Stimulated activated memory B cell treated with anti-CD40 and anti-IgM and Interleukin-4, amounts not matched to agents 10 μg/mL and 1 μg/mL and 100 μg/mL, for 72 hours (primary cell): ENCODE results near the gene FBXW2.

Experiments used
- ATAC-seq: fragments of 150-1000 bp; cut with Tn5 transposase; 2 replicates; pipeline ENCODE4 v1.10.0; 2021
- H3K27ac Mint-ChIP-seq: one replicate; pipeline ENCODE4 v1.8.0; 2022; ENCODE audit warnings: mild to moderate bottlenecking, mixed read lengths
- H3K27me3 Mint-ChIP-seq: one replicate; pipeline ENCODE4 v1.8.0; 2022; ENCODE audit warnings: mixed read lengths
- H3K36me3 Mint-ChIP-seq: one replicate; pipeline ENCODE4 v1.8.0; 2022; ENCODE audit warnings: mixed read lengths
- H3K4me1 Mint-ChIP-seq: one replicate; pipeline ENCODE4 v1.8.0; 2022; ENCODE audit warnings: mixed read lengths
- H3K4me3 Mint-ChIP-seq: one replicate; pipeline ENCODE4 v1.8.0; 2022; ENCODE audit warnings: mild to moderate bottlenecking, moderate library complexity, mixed read lengths
- H3K9me3 Mint-ChIP-seq: one replicate; pipeline ENCODE4 v1.8.0; 2022; ENCODE audit warnings: mixed read lengths

Gene FBXW2, protein sequence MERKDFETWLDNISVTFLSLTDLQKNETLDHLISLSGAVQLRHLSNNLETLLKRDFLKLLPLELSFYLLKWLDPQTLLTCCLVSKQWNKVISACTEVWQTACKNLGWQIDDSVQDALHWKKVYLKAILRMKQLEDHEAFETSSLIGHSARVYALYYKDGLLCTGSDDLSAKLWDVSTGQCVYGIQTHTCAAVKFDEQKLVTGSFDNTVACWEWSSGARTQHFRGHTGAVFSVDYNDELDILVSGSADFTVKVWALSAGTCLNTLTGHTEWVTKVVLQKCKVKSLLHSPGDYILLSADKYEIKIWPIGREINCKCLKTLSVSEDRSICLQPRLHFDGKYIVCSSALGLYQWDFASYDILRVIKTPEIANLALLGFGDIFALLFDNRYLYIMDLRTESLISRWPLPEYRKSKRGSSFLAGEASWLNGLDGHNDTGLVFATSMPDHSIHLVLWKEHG

GRCh38 chr9:120792898-120793765 is at the start of gene FBXW2:
FBXW2 (minus strand) TSS chr9:120793416; CDS start chr9:120788258, 5,158 bp downstream.
- peaks cover 16% of the 10 kb centered on the region for H3K36me3 Mint-ChIP-seq
- H3K4me1 Mint-ChIP-seq, result peaks cover 47% of the 10 kb centered on the region
- ATAC-seq, result peak; percentile 97
- H3K27me3 Mint-ChIP-seq, result no peaks in the 10 kb centered on the region
- H3K4me3 Mint-ChIP-seq, result peak within 1 kb of the TSS; percentile 97
- H3K27ac Mint-ChIP-seq, result peak within 1 kb of the TSS; percentile 85
- no peaks in the 10 kb centered on the region for H3K9me3 Mint-ChIP-seq

GRCh38 chr9:120841930-120842684 is 48.9 kb upstream of the FBXW2 start:
- peak overlapping the region; percentile 98 for H3K4me3 Mint-ChIP-seq
- peaks cover 44% of the 10 kb centered on the region for H3K36me3 Mint-ChIP-seq
- H3K27me3 Mint-ChIP-seq, result no peaks in the 10 kb centered on the region
- peaks cover 73% of the 10 kb centered on the region for H3K4me1 Mint-ChIP-seq
- peak; percentile 4 for ATAC-seq
- H3K9me3 Mint-ChIP-seq, result no peaks in the 10 kb centered on the region
- H3K27ac Mint-ChIP-seq, result peak overlapping the region; percentile 100

GRCh38 chr9:120839146-120839545 is 45.9 kb upstream of the FBXW2 start:
- ATAC-seq, result no peak
- Mint-ChIP-seq H3K4me3 (no peak overlapping the region), H3K36me3 (peaks cover 48% of the 10 kb centered on the region), H3K27me3 (no peaks in the 10 kb centered on the region), H3K4me1 (peaks cover 53% of the 10 kb centered on the region), H3K9me3 (no peaks in the 10 kb centered on the region), H3K27ac (no peak overlapping the region)

GRCh38 chr9:120837921-120838320 is 44.7 kb upstream of the FBXW2 start:
- Mint-ChIP-seq H3K36me3 (peaks cover 54% of the 10 kb centered on the region), H3K4me1 (peaks cover 41% of the 10 kb centered on the region), H3K4me3 (no peak overlapping the region), H3K27me3 (no peaks in the 10 kb centered on the region), H3K27ac (peak overlapping the region; percentile 23), H3K9me3 (no peaks in the 10 kb centered on the region)
- ATAC-seq, result no peak

- peaks cover 11% of the 10 kb centered on the region for H3K4me1 Mint-ChIP-seq
- peaks cover 71% of the 10 kb centered on the region for H3K36me3 Mint-ChIP-seq
- no peak overlapping the region for H3K27ac Mint-ChIP-seq
- H3K27me3 Mint-ChIP-seq, result no peaks in the 10 kb centered on the region
- no peak for ATAC-seq
- H3K4me3 Mint-ChIP-seq, result no peak overlapping the region
- no peaks in the 10 kb centered on the region for H3K9me3 Mint-ChIP-seq
Measured at GRCh38 chr9:120833325-120833724, 40.1 kb upstream of the FBXW2 start.

DNA sequence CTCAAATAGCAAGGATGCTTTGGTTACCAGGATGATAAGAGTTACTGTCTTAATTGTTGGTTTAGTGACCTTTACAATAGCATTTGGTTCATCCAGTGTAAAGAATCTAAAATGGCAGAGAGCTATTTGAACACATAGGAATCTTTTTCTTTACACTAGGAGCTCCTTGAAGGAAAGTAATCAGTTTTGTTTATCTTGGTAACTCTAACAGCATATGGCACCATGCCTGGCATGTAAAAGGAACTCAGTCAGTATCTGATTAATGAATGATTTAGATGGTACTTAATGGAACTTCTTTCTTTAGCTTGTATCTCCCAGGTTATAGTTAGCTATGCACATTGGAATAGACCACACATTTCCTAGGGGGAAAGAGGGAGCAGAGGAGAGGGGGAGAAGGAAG is 39.6 kb upstream of the FBXW2 start:
- Mint-ChIP-seq H3K27ac (no peak overlapping the region), H3K4me3 (no peak overlapping the region), H3K9me3 (no peaks in the 10 kb centered on the region), H3K36me3 (peaks cover 69% of the 10 kb centered on the region), H3K4me1 (peaks cover 9% of the 10 kb centered on the region), H3K27me3 (no peaks in the 10 kb centered on the region)
- no peak for ATAC-seq

- Mint-ChIP-seq H3K4me3 (no peak overlapping the region), H3K4me1 (no peaks in the 10 kb centered on the region), H3K27me3 (no peaks in the 10 kb centered on the region), H3K36me3 (peaks cover 73% of the 10 kb centered on the region), H3K9me3 (no peaks in the 10 kb centered on the region), H3K27ac (no peak overlapping the region)
- ATAC-seq, result no peak
Measured at GRCh38 chr9:120830865-120831264, 37.6 kb upstream of the FBXW2 start.

GRCh38 chr9:120830151-120830550 is 36.9 kb upstream of the FBXW2 start:
- Mint-ChIP-seq H3K36me3 (peaks cover 75% of the 10 kb centered on the region), H3K27me3 (no peaks in the 10 kb centered on the region), H3K9me3 (no peaks in the 10 kb centered on the region), H3K4me1 (no peaks in the 10 kb centered on the region), H3K27ac (no peak overlapping the region), H3K4me3 (no peak overlapping the region)
- no peak for ATAC-seq

DNA sequence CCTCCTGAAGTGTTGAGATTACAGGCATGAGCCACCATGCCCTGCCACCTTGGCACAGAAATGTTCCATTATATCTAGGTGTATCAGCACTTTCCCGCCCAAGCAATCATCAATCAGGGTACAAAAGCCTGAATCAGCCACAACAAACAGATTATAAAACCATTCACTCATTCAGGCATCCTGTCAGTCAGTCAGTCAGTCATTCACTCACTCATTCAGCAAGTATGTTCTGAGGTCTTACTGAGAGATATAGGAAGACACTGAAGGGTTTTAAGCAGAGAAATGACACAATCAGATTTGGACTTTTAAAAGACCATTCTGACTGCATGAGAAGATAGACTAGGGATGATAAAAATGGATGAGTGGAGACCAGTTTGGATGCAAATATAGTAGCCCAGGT is 36.4 kb upstream of the FBXW2 start:
- Mint-ChIP-seq H3K9me3 (no peaks in the 10 kb centered on the region), H3K36me3 (peaks cover 76% of the 10 kb centered on the region), H3K27ac (no peak overlapping the region), H3K4me1 (no peaks in the 10 kb centered on the region), H3K27me3 (no peaks in the 10 kb centered on the region), H3K4me3 (no peak overlapping the region)
- ATAC-seq, result no peak

DNA sequence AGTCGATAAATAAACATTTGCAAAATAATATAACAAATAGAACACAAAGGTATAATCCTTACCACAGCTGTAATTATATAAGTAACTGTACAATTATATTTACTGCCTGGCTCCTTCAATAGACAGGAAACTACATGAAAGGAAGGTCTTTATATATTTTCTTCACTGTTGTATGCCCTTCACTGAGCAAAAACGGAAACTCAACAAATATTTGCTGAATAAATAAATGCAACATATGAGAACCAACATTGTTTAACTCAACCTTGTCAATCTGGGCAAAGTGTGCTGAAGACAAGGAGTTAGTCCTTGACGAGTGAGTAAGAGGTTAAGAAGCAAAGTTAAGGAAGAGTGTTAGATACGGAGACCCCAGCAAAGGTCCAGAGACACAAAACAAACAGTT is 26.9 kb upstream of the FBXW2 start:
- H3K9me3 Mint-ChIP-seq, result no peaks in the 10 kb centered on the region
- H3K27me3 Mint-ChIP-seq, result no peaks in the 10 kb centered on the region
- H3K4me1 Mint-ChIP-seq, result no peaks in the 10 kb centered on the region
- H3K36me3 Mint-ChIP-seq, result peaks cover 80% of the 10 kb centered on the region
- no peak overlapping the region for H3K4me3 Mint-ChIP-seq
- H3K27ac Mint-ChIP-seq, result no peak overlapping the region
- ATAC-seq, result no peak

DNA sequence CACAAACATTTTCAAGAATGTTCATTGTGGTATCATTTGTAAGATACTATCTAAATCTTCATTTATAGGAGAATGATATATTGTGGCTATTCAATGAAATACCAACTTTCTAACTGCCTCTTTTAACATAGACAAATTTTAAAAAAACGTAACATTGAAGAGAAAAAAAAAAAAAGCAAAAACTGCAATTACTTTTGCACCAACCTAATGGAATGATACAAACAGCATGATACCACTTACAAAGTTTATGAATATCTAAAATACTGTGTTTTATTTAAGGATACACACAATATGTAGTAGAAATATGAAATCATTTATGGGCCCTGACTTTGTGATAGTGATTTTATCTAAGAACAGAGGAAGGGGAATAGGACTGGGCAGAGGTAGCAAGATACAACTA is 25.4 kb upstream of the FBXW2 start:
- no peak overlapping the region for H3K4me3 Mint-ChIP-seq
- H3K27me3 Mint-ChIP-seq, result no peaks in the 10 kb centered on the region
- peaks cover 71% of the 10 kb centered on the region for H3K36me3 Mint-ChIP-seq
- H3K4me1 Mint-ChIP-seq, result no peaks in the 10 kb centered on the region
- H3K27ac Mint-ChIP-seq, result no peak overlapping the region
- H3K9me3 Mint-ChIP-seq, result no peaks in the 10 kb centered on the region
- no peak for ATAC-seq

GRCh38 chr9:120815075-120815474 is 21.9 kb upstream of the FBXW2 start:
- Mint-ChIP-seq H3K36me3 (peaks cover 72% of the 10 kb centered on the region), H3K27me3 (no peaks in the 10 kb centered on the region), H3K4me3 (no peak overlapping the region), H3K9me3 (no peaks in the 10 kb centered on the region), H3K27ac (no peak overlapping the region), H3K4me1 (no peaks in the 10 kb centered on the region)
- no peak for ATAC-seq

- no peak overlapping the region for H3K4me3 Mint-ChIP-seq
- peaks cover 73% of the 10 kb centered on the region for H3K36me3 Mint-ChIP-seq
- H3K9me3 Mint-ChIP-seq, result peaks cover 24% of the 10 kb centered on the region
- no peaks in the 10 kb centered on the region for H3K27me3 Mint-ChIP-seq
- H3K27ac Mint-ChIP-seq, result no peak overlapping the region
- no peaks in the 10 kb centered on the region for H3K4me1 Mint-ChIP-seq
- no peak for ATAC-seq
Measured at GRCh38 chr9:120808931-120809330, 15.7 kb upstream of the FBXW2 start.

GRCh38 chr9:120807607-120808379 is 14.6 kb upstream of the FBXW2 start:
- peaks cover 70% of the 10 kb centered on the region for H3K36me3 Mint-ChIP-seq
- H3K9me3 Mint-ChIP-seq, result peaks cover 24% of the 10 kb centered on the region
- no peak overlapping the region for H3K4me3 Mint-ChIP-seq
- ATAC-seq, result no peak
- H3K27ac Mint-ChIP-seq, result no peak overlapping the region
- H3K27me3 Mint-ChIP-seq, result no peaks in the 10 kb centered on the region
- no peaks in the 10 kb centered on the region for H3K4me1 Mint-ChIP-seq
